Neuronal stem cell (in vitro differentiated cells): ENCODE measurements around the gene PCED1B.
A peak's percentile ranks its signal among the peaks of the same experiment; 100 is the strongest.
"Not testable (repeated sequence)": the region's sequence is repeated elsewhere in the genome, so short reads cannot be mapped to it uniquely, and the experiment has no call there.

Experiments
- DNase-seq: peaks from one replicate; pipeline ENCODE4 v3.0.0-alpha.2; 2013; ENCODE audit warnings: low spot score
- H2AFZ ChIP-seq: one replicate; pipeline ENCODE4 v1.6.1; 2013; ENCODE audit warnings: mild to moderate bottlenecking, low read length, inconsistent platforms
- H2AK5ac ChIP-seq: 2 replicates; pipeline ENCODE4 v1.6.1; 2013; ENCODE audit warnings: low read depth, mild to moderate bottlenecking, inconsistent platforms, low read length, moderate library complexity, mixed read lengths
- H2BK120ac ChIP-seq: 2 replicates; pipeline ENCODE4 v1.6.1; 2013; ENCODE audit warnings: low read depth, mild to moderate bottlenecking, inconsistent platforms, low read length, moderate library complexity, mixed read lengths
- H2BK12ac ChIP-seq: one replicate; pipeline ENCODE4 v1.6.1; 2013; ENCODE audit warnings: low read length, inconsistent platforms
- H2BK15ac ChIP-seq: 2 replicates; pipeline ENCODE4 v1.6.1; 2013; ENCODE audit warnings: mild to moderate bottlenecking, low read length, inconsistent platforms, mixed read lengths
- H2BK5ac ChIP-seq: one replicate; pipeline ENCODE4 v1.6.1; 2013; ENCODE audit warnings: inconsistent platforms, mild to moderate bottlenecking, low read length, moderate library complexity
- H3K14ac ChIP-seq: one replicate; pipeline ENCODE4 v1.6.1; 2013; ENCODE audit warnings: low read length, inconsistent platforms
- H3K18ac ChIP-seq: 2 replicates; pipeline ENCODE4 v1.6.1; 2013; ENCODE audit warnings: low read length, inconsistent platforms
- H3K23ac ChIP-seq: 2 replicates; pipeline ENCODE4 v1.6.1; 2013; ENCODE audit warnings: low read depth, mild to moderate bottlenecking, mixed read lengths, low read length, inconsistent platforms; ENCODE audit not compliant: poor library complexity
- H3K27ac ChIP-seq: replicated peaks from 3 replicates; pipeline ENCODE4 v1.5.1; 2013; ENCODE audit warnings: low read length, inconsistent platforms
- H3K27me3 ChIP-seq, 3 experiments: 2 replicates each; pipeline ENCODE4 v1.6.1; 2013; ENCODE audit warnings: low read length in 3 of 3, mild to moderate bottlenecking in 2 of 3, inconsistent platforms in 1 of 3, low read depth in 1 of 3, mixed read lengths in 1 of 3, moderate library complexity in 1 of 3; ENCODE audit not compliant: control insufficient read depth in 3 of 3, insufficient read depth in 3 of 3
- H3K36me3 ChIP-seq, 2 donors: replicated peaks in 1 of 2; 2 replicates each; pipeline ENCODE4 v1.6.1; 2013; ENCODE audit warnings: low read length in 2 of 2; ENCODE audit not compliant: control insufficient read depth in 2 of 2, insufficient read depth in 2 of 2
- H3K4ac ChIP-seq: 2 replicates; pipeline ENCODE4 v1.6.1; 2013; ENCODE audit warnings: inconsistent platforms, mild to moderate bottlenecking, low read length, moderate library complexity
- H3K4me1 ChIP-seq, 2 donors: 1 replicate in 1 of 2; 2 replicates in 1 of 2; pipeline ENCODE4 v1.6.1; 2013; ENCODE audit warnings: low read length in 2 of 2, low read depth in 1 of 2; ENCODE audit not compliant: control insufficient read depth in 2 of 2, insufficient read depth in 1 of 2
- H3K4me2 ChIP-seq: one replicate; pipeline ENCODE4 v1.6.1; 2013; ENCODE audit warnings: mild to moderate bottlenecking, low read length, inconsistent platforms; ENCODE audit not compliant: insufficient read depth, poor library complexity, severe bottlenecking
- H3K4me3 ChIP-seq, 2 donors: 2 replicates each; pipeline ENCODE4 v1.5.1; 2013; ENCODE audit warnings: low read length in 2 of 2, mild to moderate bottlenecking in 2 of 2, inconsistent platforms in 1 of 2, moderate library complexity in 1 of 2
- H3K79me1 ChIP-seq: one replicate; pipeline ENCODE4 v1.6.1; 2013; ENCODE audit warnings: low read depth, mild to moderate bottlenecking, inconsistent platforms, low read length, moderate library complexity
- H3K9ac ChIP-seq: one replicate; pipeline ENCODE4 v1.6.1; 2013; ENCODE audit warnings: mild to moderate bottlenecking, low read depth, low read length, inconsistent platforms; ENCODE audit not compliant: poor library complexity
- H3K9me3 ChIP-seq, 2 donors: replicated peaks in 1 of 2; 2 replicates each; pipeline versions ENCODE3 to v1.6.1; 2013; ENCODE audit warnings: low read length in 2 of 2, mild to moderate bottlenecking in 2 of 2, inconsistent platforms in 1 of 2, low read depth in 1 of 2, mixed read lengths in 1 of 2, moderate library complexity in 1 of 2; ENCODE audit not compliant: control insufficient read depth in 2 of 2, insufficient read depth in 1 of 2
- H4K8ac ChIP-seq: one replicate; pipeline ENCODE4 v1.6.1; 2013; ENCODE audit warnings: low read depth, mild to moderate bottlenecking, inconsistent platforms, low read length, moderate library complexity
- H4K91ac ChIP-seq: one replicate; pipeline ENCODE4 v1.6.1; 2013; ENCODE audit warnings: low read length, low read depth, mild to moderate bottlenecking, inconsistent platforms; ENCODE audit not compliant: poor library complexity
- WGBS, 2 donors: extraction: QIAGEN DNeasy Blood & Tissue Kit; methylation state at CpG; one replicate each; pipeline ENCODE4 v1.1.7; 2013; ENCODE audit warnings: missing lambda C conversion rate in 2 of 2, mixed read lengths in 1 of 2; ENCODE audit not compliant: insufficient read length in 2 of 2, insufficient replicate concordance in 1 of 2; ENCODE audit errors: extremely low coverage in 2 of 2; 5-methylcytosine and 5-hydroxymethylcytosine counted together

Gene PCED1B

DNA sequence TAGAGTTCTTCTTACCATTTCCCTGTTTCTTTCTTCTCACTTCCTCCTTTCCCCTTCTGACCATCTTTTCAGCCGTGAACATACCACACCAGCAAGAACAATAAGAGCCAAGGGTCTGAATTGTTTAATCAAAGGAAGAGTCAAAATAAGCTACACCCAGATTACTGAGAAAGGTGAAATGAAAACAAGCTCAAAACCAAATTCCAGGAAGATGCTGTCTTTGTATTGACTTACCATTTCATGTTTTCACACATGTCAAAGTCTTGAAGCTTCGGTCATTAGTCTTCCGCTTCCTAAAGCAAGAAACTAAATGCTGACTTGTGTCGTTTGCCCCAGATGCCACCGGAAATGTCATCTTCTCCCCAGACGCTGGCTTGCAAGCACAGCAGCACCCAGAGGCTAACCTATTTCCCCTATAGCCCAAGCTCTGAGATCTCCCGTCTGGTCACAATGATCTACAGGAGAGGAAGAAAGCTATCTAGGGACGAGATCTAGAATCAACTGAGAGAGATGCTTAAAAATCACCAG is 136.8 kb downstream of the PCED1B start:
- Histone ChIP-seq H3K4me3 (no peak overlapping the region), H2BK5ac (no peak overlapping the region), H3K27me3 (no peaks in the 10 kb centered on the region), H3K4me2 (no peak overlapping the region), H3K23ac (no peak overlapping the region), H2BK12ac (no peak overlapping the region), H2BK120ac (no peak overlapping the region), H2BK15ac (no peak overlapping the region), H2AK5ac (no peak overlapping the region), H4K8ac (no peak overlapping the region), H3K79me1 (no peaks in the 10 kb centered on the region), H2AFZ (no peak overlapping the region), H4K91ac (no peak overlapping the region), H3K9me3 (no peaks in the 10 kb centered on the region), H3K4ac (no peak overlapping the region), H3K4me1 (no peaks in the 10 kb centered on the region), H3K18ac (no peak overlapping the region), H3K9ac (no peak overlapping the region), H3K36me3 (no peaks in the 10 kb centered on the region), H3K14ac (no peak overlapping the region), H3K27ac (no peak overlapping the region)
- DNase-seq: no peak
- no CpG with 5 or more reads among the region's 8 CpGs for WGBS, 2 donors

DNA sequence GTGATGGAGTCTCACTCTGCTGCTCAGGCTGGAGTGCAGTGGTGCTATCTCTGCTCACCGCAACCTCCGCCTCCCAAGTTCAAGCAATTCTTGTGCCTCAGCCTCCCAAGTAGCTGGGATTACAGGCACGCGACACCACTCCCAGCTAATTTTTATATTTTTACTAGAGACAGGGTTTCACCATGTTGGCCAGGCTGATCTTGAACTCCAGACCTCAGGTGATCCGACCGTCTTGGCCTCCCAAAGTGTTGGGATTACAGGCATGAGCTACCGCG is 138.1 kb downstream of the PCED1B start:
- H2AFZ ChIP-seq, DNase-seq, H3K79me1 ChIP-seq, H3K4me2 ChIP-seq, H2BK15ac ChIP-seq, H3K23ac ChIP-seq, H3K27me3 ChIP-seq, H3K4ac ChIP-seq, H4K8ac ChIP-seq, H3K36me3 ChIP-seq, H3K18ac ChIP-seq, H3K9me3 ChIP-seq, H3K27ac ChIP-seq, H3K14ac ChIP-seq, H3K9ac ChIP-seq, H2BK120ac ChIP-seq, H3K4me1 ChIP-seq, H4K91ac ChIP-seq, H2AK5ac ChIP-seq, H2BK12ac ChIP-seq, H3K4me3 ChIP-seq, H2BK5ac ChIP-seq: not testable (repeated sequence)
- no CpG with 5 or more reads among the region's 8 CpGs for WGBS, 2 donors

DNA sequence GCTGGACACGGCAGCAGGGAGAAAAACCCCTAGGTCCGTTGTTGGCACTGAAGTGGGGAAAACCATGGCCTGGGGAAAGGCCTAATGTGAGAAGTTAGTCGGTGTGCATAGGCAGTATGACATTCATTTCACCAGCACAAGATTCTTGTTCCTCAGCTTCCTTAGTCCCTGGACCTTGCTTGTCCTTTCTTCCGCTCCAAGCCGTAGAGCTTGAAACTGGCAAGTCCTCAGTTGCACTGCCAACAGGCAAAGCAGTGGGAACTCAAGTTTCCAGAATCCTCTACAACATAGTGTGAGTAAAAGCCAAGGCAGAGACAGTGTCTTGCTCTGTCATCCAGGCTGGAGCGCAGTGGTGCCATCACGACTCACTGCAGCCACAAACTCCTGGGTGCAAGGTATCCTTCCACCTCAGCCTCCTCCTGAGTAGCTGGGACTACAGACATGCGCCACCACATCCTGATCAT is 138.8 kb downstream of the PCED1B start:
- Histone ChIP-seq H4K8ac (no peak overlapping the region), H3K4me3 (no peak overlapping the region), H3K36me3 (no peaks in the 10 kb centered on the region), H2BK12ac (no peak overlapping the region), H3K18ac (no peak overlapping the region), H3K27me3 (no peaks in the 10 kb centered on the region), H4K91ac (no peak overlapping the region), H3K9me3 (no peaks in the 10 kb centered on the region), H2AFZ (no peak overlapping the region), H2BK15ac (no peak overlapping the region), H3K23ac (no peak overlapping the region), H2AK5ac (no peak overlapping the region), H2BK120ac (no peak overlapping the region), H3K79me1 (no peaks in the 10 kb centered on the region), H3K27ac (no peak overlapping the region), H3K4me1 (peaks cover 0 to 5% of the 10 kb centered on the region in 2 donors), H3K14ac (peak overlapping the region; percentile 26), H3K4ac (no peak overlapping the region), H3K4me2 (no peak overlapping the region), H2BK5ac (no peak overlapping the region), H3K9ac (no peak overlapping the region)
- no peak for DNase-seq
- no CpG with 5 or more reads among the region's 8 CpGs for WGBS, 2 donors

DNA sequence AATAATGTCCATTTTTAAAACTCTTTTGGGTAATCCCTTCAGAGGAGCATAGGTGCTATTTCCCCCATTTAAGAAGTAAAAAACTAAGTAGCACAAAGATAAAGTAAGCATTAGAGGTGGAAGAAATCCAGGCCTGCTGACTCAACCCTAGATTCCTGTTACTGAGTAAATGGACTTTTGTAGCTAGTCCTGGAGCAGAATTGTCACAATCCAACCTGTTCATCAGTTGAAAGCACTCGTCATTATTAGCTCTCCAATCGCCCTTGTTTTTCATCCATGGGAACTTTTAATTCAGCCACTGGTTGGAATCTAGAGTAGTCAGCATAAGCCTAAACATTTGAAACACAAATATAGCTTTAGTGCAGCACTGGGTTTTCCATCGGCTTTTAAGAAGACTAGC is 139.8 kb downstream of the PCED1B start:
- no peak overlapping the region for H4K8ac ChIP-seq
- H3K14ac ChIP-seq: no peak overlapping the region
- H2BK15ac ChIP-seq: no peak overlapping the region
- H3K4me2 ChIP-seq: no peak overlapping the region
- no peak for DNase-seq
- no peaks in the 10 kb centered on the region for H3K9me3 ChIP-seq
- H2BK120ac ChIP-seq: no peak overlapping the region
- H3K23ac ChIP-seq: no peak overlapping the region
- no peak overlapping the region for H2AK5ac ChIP-seq
- H3K4ac ChIP-seq: no peak overlapping the region
- no peaks in the 10 kb centered on the region for H3K79me1 ChIP-seq
- H2BK5ac ChIP-seq: no peak overlapping the region
- no peak overlapping the region for H3K9ac ChIP-seq
- no CpG with 5 or more reads among the region's 3 CpGs for WGBS, 2 donors
- H2BK12ac ChIP-seq: no peak overlapping the region
- H2AFZ ChIP-seq: no peak overlapping the region
- H3K4me1 ChIP-seq: peaks cover 0 to 9% of the 10 kb centered on the region in 2 donors
- H3K18ac ChIP-seq: no peak overlapping the region
- H3K36me3 ChIP-seq: no peaks in the 10 kb centered on the region
- no peak overlapping the region for H4K91ac ChIP-seq
- no peak overlapping the region for H3K27ac ChIP-seq
- no peak overlapping the region for H3K4me3 ChIP-seq
- H3K27me3 ChIP-seq: no peaks in the 10 kb centered on the region
